Measurements from ENCODE around the gene VWA8. TPM values are rescaled to one million over a fixed set of nuclear protein-coding genes. Genes with fewer than 3 reads are reported as not detected.
"Not testable (repeated sequence)": the region's sequence is repeated elsewhere in the genome, so short reads cannot be mapped to it uniquely, and the experiment has no call there.

The VWA8 gene
- total and polyA plus RNA-seq, 4 donors, result 7.1 to 50.3 (median 12.4) TPM

- no peaks in the 10 kb centered on the region for H3K9me3 ChIP-seq (ENCODE audit: control insufficient read depth in 4 of 4, low read length in 3 of 4)
- H3K36me3 ChIP-seq (ENCODE audit: control insufficient read depth in 4 of 4, insufficient read depth in 3 of 4, low read depth in 1 of 4, low read length in 3 of 4), result peaks cover 9 to 28% (median 25%) of the 10 kb centered on the region in 4 donors
- DNase-seq (ENCODE audit: low spot score), result no peak
- TF ChIP-seq HNF4G (IDR thresholded peaks at IDR 0.05) (no peak), GABPA (IDR thresholded peaks at IDR 0.05 in 1 of 2, conservative IDR thresholded peaks at IDR 0.05 in 1 of 2) (no peak), TAF1 (conservative IDR thresholded peaks at IDR 0.05) (no peak), RXRA (IDR thresholded peaks at IDR 0.05) (no peak)
- H3K27me3 ChIP-seq (ENCODE audit: control insufficient read depth in 4 of 4, insufficient read depth in 4 of 4, low read length in 3 of 4), result no peaks in the 10 kb centered on the region
- no peak overlapping the region for H3K9ac ChIP-seq (ENCODE audit: low read depth in 1 of 2, low read length in 2 of 2)
- H3K27ac ChIP-seq (ENCODE audit: low read depth in 1 of 2, low read length in 2 of 2), result no peak overlapping the region
- WGBS, result 100% methylated on average over 1 of the region's 1 CpG
- H3K4me3 ChIP-seq (ENCODE audit: low read depth in 1 of 3, low read length in 3 of 3), result no peak overlapping the region
- no peaks in the 10 kb centered on the region for H3K4me1 ChIP-seq (ENCODE audit: control insufficient read depth in 4 of 4, insufficient read depth in 4 of 4, low read length in 3 of 4)
Observed at GRCh38 chr13:41880966-41881365, 79.9 kb downstream of the VWA8 start.

- Histone ChIP-seq H3K36me3 (ENCODE audit: control insufficient read depth in 4 of 4, insufficient read depth in 3 of 4, low read depth in 1 of 4, low read length in 3 of 4) (peaks cover 1 to 29% (median 6%) of the 10 kb centered on the region in 4 donors), H3K4me1 (ENCODE audit: control insufficient read depth in 4 of 4, insufficient read depth in 4 of 4, low read length in 3 of 4) (no peaks in the 10 kb centered on the region), H3K9me3 (ENCODE audit: control insufficient read depth in 4 of 4, low read length in 3 of 4) (no peaks in the 10 kb centered on the region), H3K9ac (ENCODE audit: low read depth in 1 of 2, low read length in 2 of 2) (no peak overlapping the region), H3K27ac (ENCODE audit: low read depth in 1 of 2, low read length in 2 of 2) (no peak overlapping the region), H3K27me3 (ENCODE audit: control insufficient read depth in 4 of 4, insufficient read depth in 4 of 4, low read length in 3 of 4) (no peaks in the 10 kb centered on the region), H3K4me3 (ENCODE audit: low read depth in 1 of 3, low read length in 3 of 3) (no peak overlapping the region)
- 88% methylated on average over 4 of the region's 4 CpGs for WGBS
- DNase-seq (ENCODE audit: low spot score), result no peak
- TF ChIP-seq CTCF (IDR thresholded peaks at IDR 0.05; ENCODE audit: low read depth, low read length, missing input control), result no peak
- no peak for TF ChIP-seq SP1 (IDR thresholded peaks at IDR 0.05)
- TF ChIP-seq REST (IDR thresholded peaks at IDR 0.05), result no peak
- no peak for TF ChIP-seq HNF4A (conservative IDR thresholded peaks at IDR 0.05)
- TF ChIP-seq GABPA (IDR thresholded peaks at IDR 0.05 in 1 of 2, conservative IDR thresholded peaks at IDR 0.05 in 1 of 2), result no peak
- no peak for TF ChIP-seq EGR1 (IDR thresholded peaks at IDR 0.05; ENCODE audit: low read depth in 2 of 2)
- TF ChIP-seq JUND (IDR thresholded peaks at IDR 0.05), result no peak
- TF ChIP-seq ATF3 (IDR thresholded peaks at IDR 0.05), result no peak
- TF ChIP-seq RXRA (IDR thresholded peaks at IDR 0.05), result no peak
- no peak for TF ChIP-seq NR2F2 (IDR thresholded peaks at IDR 0.05)
- no peak for TF ChIP-seq RAD21 (IDR thresholded peaks at IDR 0.05)
- no peak for TF ChIP-seq MAX (IDR thresholded peaks at IDR 0.05)
- no peak for TF ChIP-seq ZBTB33 (IDR thresholded peaks at IDR 0.05)
- no peak for TF ChIP-seq HNF4G (IDR thresholded peaks at IDR 0.05)
- no peak for TF ChIP-seq TAF1 (conservative IDR thresholded peaks at IDR 0.05)
- no peak for TF ChIP-seq FOXA1 (IDR thresholded peaks at IDR 0.05)
- no peak for TF ChIP-seq FOXA2 (IDR thresholded peaks at IDR 0.05)
- TF ChIP-seq YY1 (IDR thresholded peaks at IDR 0.05), result no peak
Observed at GRCh38 chr13:41864658-41865057, 96.3 kb downstream of the VWA8 start.

GRCh38 chr13:41862659-41863058, 98.2 kb downstream of the VWA8 start:
- H3K9ac ChIP-seq (ENCODE audit: low read depth in 1 of 2, low read length in 2 of 2); H3K27ac ChIP-seq (ENCODE audit: low read depth in 1 of 2, low read length in 2 of 2); DNase-seq (ENCODE audit: low spot score); H3K9me3 ChIP-seq (ENCODE audit: control insufficient read depth in 4 of 4, low read length in 3 of 4); H3K4me3 ChIP-seq (ENCODE audit: low read depth in 1 of 3, low read length in 3 of 3); H3K27me3 ChIP-seq (ENCODE audit: control insufficient read depth in 4 of 4, insufficient read depth in 4 of 4, low read length in 3 of 4); H3K4me1 ChIP-seq (ENCODE audit: control insufficient read depth in 4 of 4, insufficient read depth in 4 of 4, low read length in 3 of 4): not testable (repeated sequence)
- peaks cover 4 to 29% (median 8%) of the 10 kb centered on the region in 4 donors for H3K36me3 ChIP-seq (ENCODE audit: control insufficient read depth in 4 of 4, insufficient read depth in 3 of 4, low read depth in 1 of 4, low read length in 3 of 4)
